Fibroblast of skin of right biceps (primary cell): ENCODE data around the gene DNAJC16.
"Not testable (repeated sequence)": the region's sequence is repeated elsewhere in the genome, so short reads cannot be mapped to it uniquely, and the experiment has no call there.

Experiments used
- DNase-seq: peaks from one replicate; pipeline ENCODE4 v3.0.0-alpha.2; 2013

The DNAJC16 gene

GRCh38 chr1:15508700-15509487 lies 17.8 kb upstream of the DNAJC16 start:
- no peak for DNase-seq

- no peak for DNase-seq
Measured at GRCh38 chr1:15509586-15509985, 17.1 kb upstream of the DNAJC16 start.

GRCh38 chr1:15510611-15511405 lies 15.8 kb upstream of the DNAJC16 start:
- no peak for DNase-seq

- DNase-seq: no peak
Measured at GRCh38 chr1:15513192-15513591, 13.5 kb upstream of the DNAJC16 start.

GRCh38 chr1:15513919-15514318 lies 12.7 kb upstream of the DNAJC16 start:
- no peak for DNase-seq

GRCh38 chr1:15514557-15514956 lies 12.1 kb upstream of the DNAJC16 start:
- not testable (repeated sequence) for DNase-seq

GRCh38 chr1:15515022-15515663 lies 11.5 kb upstream of the DNAJC16 start:
- DNase-seq: no peak

GRCh38 chr1:15519625-15520024 lies 7.0 kb upstream of the DNAJC16 start:
- no peak for DNase-seq

GRCh38 chr1:15521206-15521906 lies 5.3 kb upstream of the DNAJC16 start:
- DNase-seq: not testable (repeated sequence)

- DNase-seq: no peak
Measured at GRCh38 chr1:15522551-15522950, 4.1 kb upstream of the DNAJC16 start.

- DNase-seq: peak; percentile 18
Measured at GRCh38 chr1:15523104-15524020, 3.3 kb upstream of the DNAJC16 start.

GRCh38 chr1:15524021-15524282 lies 2.7 kb upstream of the DNAJC16 start, which contains the start of gene CASP9:
Gene CASP9 (minus strand): TSS chr1:15524215. CDS start chr1:15524200, 15 bp downstream.
- DNase-seq: no peak

- DNase-seq: peak; percentile 98
Measured at GRCh38 chr1:15524283-15525049, 2.2 kb upstream of the DNAJC16 start.

GRCh38 chr1:15525050-15526020 lies 1.3 kb upstream of the DNAJC16 start:
- no peak for DNase-seq

- DNase-seq: no peak
Measured at GRCh38 chr1:15526021-15526489, 593 bp upstream of the DNAJC16 start.

GRCh38 chr1:15531003-15531402 lies 4.4 kb downstream of the DNAJC16 start:
- no peak for DNase-seq

GRCh38 chr1:15531682-15532081 lies 5.0 kb downstream of the DNAJC16 start:
- no peak for DNase-seq

GRCh38 chr1:15538771-15539170 lies 12.1 kb downstream of the DNAJC16 start:
- DNase-seq: no peak

GRCh38 chr1:15540186-15540585 lies 13.5 kb downstream of the DNAJC16 start:
- peak; percentile 61 for DNase-seq
